GM19193 (cell line): ENCODE measurements around the gene FMC1.

Experiments used
- POLR2A ChIP-seq: IDR thresholded peaks from 4 replicates; pipeline ENCODE4 v1.6.1; 2011; ENCODE audit not compliant: insufficient read depth, insufficient read length; ENCODE audit errors: extremely low read depth

Gene FMC1

GRCh38 chr7:139393621-139394211 is 52.6 kb downstream of the FMC1 start:
- TF ChIP-seq POLR2A, result no peak

GRCh38 chr7:139394540-139394939 is 53.4 kb downstream of the FMC1 start:
- TF ChIP-seq POLR2A, result no peak
